Aorta (tissue), 5 donors: ENCODE measurements around the gene LRRC25. TPM values are rescaled to one million over a fixed set of nuclear protein-coding genes. Genes with fewer than 3 reads are reported as not detected.

ENCODE experiments used
- ATAC-seq: fragments of 200-7000 bp; cut with Tn5 transposase; one replicate; pipeline ENCODE4 v1.9.1; 2022; ENCODE audit warnings: moderate library complexity; ENCODE audit not compliant: low FRiP score
- DNase-seq, 2 donors: peaks; one replicate each; pipeline ENCODE4 v3.0.0-alpha.2; 2020
- H3K27ac ChIP-seq, 2 donors: one replicate each; pipeline ENCODE4 v1.5.1; 2013; ENCODE audit warnings: low read length in 2 of 2, mild to moderate bottlenecking in 2 of 2, moderate library complexity in 2 of 2, control low read depth in 1 of 2, inconsistent platforms in 1 of 2, low read depth in 1 of 2
- H3K27me3 ChIP-seq, 2 donors: one replicate each; pipeline ENCODE4 v1.6.1; 2013; ENCODE audit warnings: control low read depth in 1 of 2, low read length in 1 of 2, mild to moderate bottlenecking in 1 of 2, moderate library complexity in 1 of 2; ENCODE audit not compliant: insufficient read depth in 2 of 2, control insufficient read depth in 1 of 2
- H3K36me3 ChIP-seq, 2 donors: one replicate each; pipeline ENCODE4 v1.6.1; 2013; ENCODE audit warnings: control low read depth in 1 of 2, low read length in 1 of 2, mild to moderate bottlenecking in 1 of 2; ENCODE audit not compliant: insufficient read depth in 2 of 2, control insufficient read depth in 1 of 2
- H3K4me1 ChIP-seq, 2 donors: one replicate each; pipeline ENCODE4 v1.6.1; 2013; ENCODE audit warnings: low read length in 2 of 2, control low read depth in 1 of 2, mild to moderate bottlenecking in 1 of 2, moderate library complexity in 1 of 2; ENCODE audit not compliant: insufficient read depth in 2 of 2, control insufficient read depth in 1 of 2
- H3K4me3 ChIP-seq, 2 donors: one replicate each; pipeline ENCODE4 v1.5.1; 2013; ENCODE audit warnings: low read length in 2 of 2, control low read depth in 1 of 2, mild to moderate bottlenecking in 1 of 2
- H3K9me3 ChIP-seq: one replicate; pipeline ENCODE4 v1.6.1; 2013; ENCODE audit warnings: mild to moderate bottlenecking, low read length; ENCODE audit not compliant: control insufficient read depth
- WGBS, 2 donors: extraction: QIAGEN DNeasy Blood & Tissue Kit; methylation state at CpG; one replicate each; pipeline ENCODE4 v1.1.7; 2013; 5-methylcytosine and 5-hydroxymethylcytosine counted together
- intact Hi-C, 2 donors: fragments of 100-400 bp; cut with DNase I; formaldehyde crosslinking; loops; one replicate each; pipeline versions ENCODE4 v1.14.2 to v1.15.0; 2022
- polyA plus RNA-seq, 2 donors: library from polyadenylated mRNA; stranded (reverse); fragments of 200-250 nt; gene quantifications; one replicate each; pipeline ENCODE4 v1.2.3, GENCODE V29; 2013
- total RNA-seq, 2 donors: library from RNA; stranded (reverse); fragmentation: NEBNext Ultra II Directional; extraction: Animal tissue kit (Norgen Biotek cat#: 25700); gene quantifications; one replicate each; pipeline ENCODE4 v1.2.1, GENCODE V29; 2021
- donor health status: healthy with polysubstance abuse.
- donor health status: Bipolar disorder and iron deficiency.
- donor health status: DM: no; HTN: no; CAD: no.
- donor health status: DM: no; HTN: no; CAD: no.
- donor health status: DM: yes; HTN: yes; CAD: no.

LRRC25 gene
- total and polyA plus RNA-seq, 4 donors = 2.2 to 15.6 (median 7.5) TPM

GRCh38 chr19:18441804-18442788 lies 44.7 kb upstream of the LRRC25 start:
- intact Hi-C loops = no loop called here
- DNase-seq = no peak
- Histone ChIP-seq H3K27ac (no peak overlapping the region), H3K4me1 (no peaks in the 10 kb centered on the region), H3K36me3 (peaks cover 0 to 6% of the 10 kb centered on the region in 2 donors), H3K9me3 (no peaks in the 10 kb centered on the region), H3K4me3 (no peak overlapping the region), H3K27me3 (no peaks in the 10 kb centered on the region)
- 84 to 85% methylated on average over 5 of the region's 5 CpGs for WGBS, 2 donors
- ATAC-seq = no peak

DNA sequence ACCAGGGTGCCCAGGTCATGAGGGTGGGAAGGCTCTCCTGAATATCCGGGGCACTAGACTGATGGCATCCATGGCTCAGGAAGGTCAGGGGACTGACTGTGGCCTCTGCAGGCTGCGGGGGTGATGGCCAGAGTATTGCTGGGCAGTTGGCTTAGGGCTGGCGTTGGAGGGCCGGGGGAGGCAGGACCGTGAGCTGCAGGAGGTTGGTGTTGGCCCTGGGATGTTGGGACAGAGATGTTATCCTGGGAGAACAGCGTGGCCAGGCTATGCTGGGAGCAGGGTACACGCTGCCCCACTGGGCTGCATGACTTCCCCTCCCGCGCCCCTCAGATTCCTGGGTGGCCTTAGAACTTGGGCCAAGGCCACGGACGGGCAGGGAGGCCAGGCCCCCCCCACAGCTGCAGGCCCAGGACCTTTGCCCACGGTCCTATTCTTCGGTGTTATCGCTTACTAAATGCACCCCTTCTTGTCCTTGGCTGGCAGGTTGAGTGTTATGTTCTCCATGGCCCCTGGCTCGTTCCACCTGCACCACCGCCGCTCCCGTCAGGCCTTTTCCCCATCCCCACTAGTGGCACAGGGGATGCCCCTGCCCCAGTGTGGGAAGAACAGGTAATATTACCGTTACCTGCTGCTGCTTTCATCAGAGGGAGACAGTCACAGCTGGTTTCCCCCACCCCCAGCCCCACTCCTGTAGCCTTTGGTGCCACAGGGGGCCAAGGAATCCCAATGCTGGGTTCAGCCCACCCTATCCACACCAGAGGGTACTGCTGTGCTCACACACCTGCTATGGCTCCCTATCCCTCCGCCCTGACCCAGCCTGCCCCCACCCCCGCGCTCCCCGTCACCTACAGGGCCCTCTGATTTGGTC lies 43.7 kb upstream of the LRRC25 start:
- Histone ChIP-seq H3K27ac (no peak overlapping the region), H3K27me3 (no peaks in the 10 kb centered on the region), H3K9me3 (no peaks in the 10 kb centered on the region), H3K4me1 (no peaks in the 10 kb centered on the region), H3K4me3 (no peak overlapping the region), H3K36me3 (peaks cover 0 to 6% of the 10 kb centered on the region in 2 donors)
- DNase-seq (no peak), ATAC-seq (no peak)
- intact Hi-C loops = no loop called here
- WGBS, 2 donors = 58 to 60% methylated on average over 23 of the region's 23 CpGs

DNA sequence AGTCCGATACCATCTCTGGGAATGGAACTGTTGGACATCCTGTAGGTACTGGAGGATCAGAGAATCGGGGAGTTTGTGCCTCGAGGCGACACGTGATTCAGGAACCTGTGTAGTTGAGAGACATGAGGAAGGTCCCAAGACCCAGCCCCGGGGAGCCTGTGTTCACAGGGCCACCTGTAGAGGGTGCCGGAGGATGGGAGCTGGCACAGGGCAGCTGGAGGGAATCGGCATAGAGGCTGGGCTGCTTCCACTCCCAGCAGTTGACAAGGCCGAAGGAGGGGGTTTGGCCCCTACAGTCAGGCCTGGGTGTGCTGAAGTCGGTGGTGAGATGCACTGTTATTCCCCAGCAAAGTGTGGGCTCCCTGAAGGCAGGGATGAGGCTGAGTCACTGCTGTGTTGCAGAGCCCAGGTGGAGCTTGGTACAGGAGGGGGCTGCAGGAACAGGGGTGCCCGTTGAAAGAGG lies 43.0 kb upstream of the LRRC25 start:
- no peaks in the 10 kb centered on the region for H3K4me1 ChIP-seq
- intact Hi-C loops = no loop called here
- no peak overlapping the region for H3K4me3 ChIP-seq
- DNase-seq (no peak), ATAC-seq (no peak)
- no peak overlapping the region for H3K27ac ChIP-seq
- H3K27me3 ChIP-seq = no peaks in the 10 kb centered on the region
- H3K9me3 ChIP-seq = no peaks in the 10 kb centered on the region
- H3K36me3 ChIP-seq = peaks cover 0 to 5% of the 10 kb centered on the region in 2 donors
- 47 to 53% methylated on average over 11 of the region's 11 CpGs for WGBS, 2 donors

DNA sequence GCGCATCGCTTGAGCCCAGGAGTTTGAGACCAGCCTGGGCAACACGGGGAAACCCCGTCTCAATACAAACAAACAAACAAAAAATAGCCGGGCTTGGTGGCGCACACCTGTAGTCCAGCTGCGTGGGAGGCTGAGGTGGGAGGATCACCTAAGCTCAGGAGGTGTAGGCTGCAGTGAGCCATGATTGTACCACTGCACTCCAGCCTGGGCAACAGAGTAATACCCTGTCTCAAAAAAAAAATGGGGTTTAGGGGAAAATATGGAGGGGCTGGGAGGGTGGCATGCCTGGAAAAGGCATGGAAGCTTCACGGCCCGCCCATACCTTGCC lies 42.5 kb upstream of the LRRC25 start:
- no peaks in the 10 kb centered on the region for H3K4me1 ChIP-seq
- intact Hi-C loops = no loop called here
- 84% methylated on average over 9 of the region's 9 CpGs for WGBS, 2 donors
- peaks cover 0 to 5% of the 10 kb centered on the region in 2 donors for H3K36me3 ChIP-seq
- H3K27me3 ChIP-seq = no peaks in the 10 kb centered on the region
- H3K9me3 ChIP-seq = no peaks in the 10 kb centered on the region
- DNase-seq (no peak), ATAC-seq (no peak)
- H3K27ac ChIP-seq = no peak overlapping the region
- no peak overlapping the region for H3K4me3 ChIP-seq

DNA sequence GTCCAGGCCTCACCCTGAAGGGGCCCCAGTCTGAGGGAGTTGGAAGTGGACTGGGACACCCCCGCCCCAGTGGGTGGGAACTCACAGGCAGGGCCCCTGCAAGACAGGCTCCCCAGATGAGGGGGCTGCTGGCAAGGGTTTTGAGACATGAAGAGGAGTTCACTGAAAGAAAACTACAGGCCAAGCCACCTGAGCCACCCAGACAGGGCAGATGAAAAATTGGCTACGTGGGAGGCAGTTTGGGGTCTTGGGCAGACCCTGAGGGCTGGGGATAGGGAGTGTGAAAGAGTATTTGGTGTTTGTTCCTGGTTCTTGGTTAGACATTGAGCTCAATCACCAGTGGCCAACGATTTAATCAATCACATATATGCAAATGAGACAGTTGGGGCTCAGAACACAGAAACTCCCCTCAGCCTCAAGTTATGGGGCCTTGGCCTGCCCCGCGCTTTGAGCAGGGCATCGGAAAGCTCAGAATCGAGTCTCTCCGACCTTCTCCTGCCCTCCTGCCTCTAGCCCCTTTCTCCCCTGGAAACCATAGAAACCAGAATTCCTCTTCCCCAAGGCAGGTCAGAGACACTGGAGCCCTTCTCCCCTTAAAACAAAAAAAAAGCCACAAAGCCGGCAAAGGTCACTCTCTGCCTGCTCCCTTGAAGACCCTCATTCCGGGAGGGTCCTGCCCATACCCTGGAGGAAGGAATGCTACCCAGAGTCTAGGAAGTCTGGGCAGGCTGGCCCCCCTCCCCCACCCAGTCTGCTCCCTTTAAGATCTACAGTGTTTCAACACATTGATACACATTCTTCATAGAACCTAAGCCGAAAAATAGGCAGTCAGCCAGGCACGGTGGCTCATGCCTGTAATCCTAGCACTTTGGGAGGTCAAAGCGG lies 41.8 kb upstream of the LRRC25 start:
- H3K27me3 ChIP-seq = no peaks in the 10 kb centered on the region
- H3K9me3 ChIP-seq = no peaks in the 10 kb centered on the region
- WGBS, 2 donors = 60 to 64% methylated on average over 13 of the region's 13 CpGs
- H3K36me3 ChIP-seq = peaks cover 0 to 2% of the 10 kb centered on the region in 2 donors
- no peak overlapping the region for H3K4me3 ChIP-seq
- DNase-seq = no peak
- H3K27ac ChIP-seq = peak overlapping the region in 1 of 2 donors; percentile 58
- intact Hi-C loops = no loop called here
- no peak for ATAC-seq
- H3K4me1 ChIP-seq = no peaks in the 10 kb centered on the region

- Histone ChIP-seq H3K9me3 (no peaks in the 10 kb centered on the region), H3K36me3 (no peaks in the 10 kb centered on the region), H3K4me1 (no peaks in the 10 kb centered on the region), H3K27me3 (no peaks in the 10 kb centered on the region), H3K4me3 (peak overlapping the region in 1 of 2 donors; percentile 50), H3K27ac (peak overlapping the region; percentile 6 to 58)
- 1 to 2% methylated on average over 24 of the region's 24 CpGs for WGBS, 2 donors
- DNase-seq (peak in 1 of 2 donors; percentile 80), ATAC-seq (peak; percentile 54)
- intact Hi-C loops = no loop called here
These were observed 41.1 kb upstream of the LRRC25 start for GRCh38 chr19:18438331-18439024.

DNA sequence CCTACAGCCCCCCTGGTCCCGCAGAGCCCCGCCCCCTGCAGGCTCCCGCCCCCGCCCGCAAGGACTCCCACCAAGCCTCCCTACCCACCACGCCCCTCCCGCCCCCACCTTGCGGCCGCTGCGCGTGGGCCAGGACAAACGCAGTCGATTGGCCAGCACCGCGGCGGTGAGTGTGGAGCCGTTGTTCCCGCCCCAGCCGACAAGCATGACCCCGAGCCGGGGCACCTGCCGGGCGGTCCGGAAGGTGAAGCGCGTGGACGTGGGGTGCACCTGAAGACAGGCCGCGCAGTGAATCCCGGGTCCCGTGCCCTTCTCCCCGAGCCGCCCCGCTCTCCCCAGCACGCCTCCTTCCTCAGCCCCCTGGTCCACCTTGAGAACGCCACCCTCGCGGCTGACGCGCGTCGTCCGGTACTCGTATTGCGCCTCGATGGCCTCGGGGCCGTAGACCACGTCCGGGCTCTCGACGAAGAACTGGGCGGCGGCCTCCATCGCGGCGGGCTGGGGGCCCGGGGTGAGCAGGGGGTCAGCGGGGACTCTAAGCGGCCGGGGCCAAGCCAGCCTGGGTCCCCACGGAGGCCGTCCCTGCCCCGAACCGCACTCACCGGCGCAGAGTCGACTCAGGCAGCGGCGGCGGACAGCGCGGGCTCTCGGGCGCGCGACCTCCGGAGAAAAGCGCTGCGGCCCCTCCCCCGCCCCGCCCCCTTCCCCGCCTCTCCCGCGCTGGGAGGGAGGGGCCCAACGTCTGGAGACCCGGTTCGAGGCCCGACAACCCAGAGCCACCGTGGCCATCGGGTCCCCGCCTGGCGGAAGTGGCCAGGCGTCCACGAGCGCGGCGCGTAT lies 40.3 kb upstream of the LRRC25 start, which contains the start of gene ISYNA1:
TSS of gene ISYNA1 (minus strand) at position 643 of the 840 bp plus-strand sequence. CDS start at position 489, 154 bp downstream.
- no peaks in the 10 kb centered on the region for H3K9me3 ChIP-seq
- ATAC-seq (peak; percentile 57), DNase-seq (peak; percentile 79 to 87)
- H3K36me3 ChIP-seq = no peaks in the 10 kb centered on the region
- H3K4me3 ChIP-seq = peak within 1 kb of the TSS; percentile 27 to 50
- H3K27ac ChIP-seq = peak within 1 kb of the TSS; percentile 6 to 62
- H3K4me1 ChIP-seq = no peaks in the 10 kb centered on the region
- WGBS, 2 donors = 1% methylated on average over 80 to 99 of the region's 99 CpGs
- no peaks in the 10 kb centered on the region for H3K27me3 ChIP-seq
- intact Hi-C loops = no loop called here
